H1 (cell line): ENCODE data around the gene SHLD3. TPM values are rescaled to one million over a fixed set of nuclear protein-coding genes. Genes with fewer than 3 reads are reported as not detected.
"Not testable (repeated sequence)": the region's sequence is repeated elsewhere in the genome, so short reads cannot be mapped to it uniquely, and the experiment has no call there.

Source experiments
- CTCF ChIA-PET: fragments of 300-600 bp; sonication (Branson Sonifier 250); formaldehyde crosslinking; loops from one replicate; lab custom pipeline; 2021; ENCODE audit not compliant: partially characterized antibody; lab: Charles Lee
- POLR2A ChIA-PET: fragments of 300-600 bp; sonication (Branson Sonifier 250); formaldehyde crosslinking; loops from one replicate; lab custom pipeline; 2021; ENCODE audit warnings: inconsistent platforms; ENCODE audit not compliant: partially characterized antibody; lab: Charles Lee
- DNase-seq, 2 experiments: peaks; one replicate each; pipeline versions ENCODE4 v3.0.0 to v3.0.0-alpha.2; 2010 to 2022; ENCODE audit warnings: low spot score in 2 of 2, low read depth in 1 of 2, mixed read lengths in 1 of 2
- FAIRE-seq: peaks from 2 replicates; lab custom pipeline; 2011; peaks lifted over from hg19 to GRCh38; lab: Jason Lieb, UNC
- H2AFZ ChIP-seq: 2 replicates; pipeline ENCODE4 v1.8.1; 2012; ENCODE audit warnings: low read length, inconsistent platforms
- H2AK5ac ChIP-seq: 2 replicates; pipeline ENCODE4 v1.6.1; 2013; ENCODE audit warnings: low read depth, low read length
- H2BK120ac ChIP-seq: replicated peaks from 2 replicates; pipeline ENCODE3; 2013; ENCODE audit warnings: low read depth, low read length, inconsistent platforms
- H2BK12ac ChIP-seq: 2 replicates; pipeline ENCODE4 v1.6.1; 2013; ENCODE audit warnings: low read depth, low read length
- H2BK15ac ChIP-seq: 2 replicates; pipeline ENCODE4 v1.6.1; 2013; ENCODE audit warnings: low read length
- H2BK20ac ChIP-seq: 2 replicates; pipeline ENCODE4 v1.6.1; 2013; ENCODE audit warnings: low read length
- H2BK5ac ChIP-seq: 2 replicates; pipeline ENCODE4 v1.6.1; 2013; ENCODE audit warnings: low read depth, low read length
- H3K14ac ChIP-seq: 2 replicates; pipeline ENCODE4 v1.6.1; 2013; ENCODE audit warnings: inconsistent platforms; ENCODE audit not compliant: insufficient read length
- H3K18ac ChIP-seq: 2 replicates; pipeline ENCODE4 v1.6.1; 2013; ENCODE audit warnings: low read length; ENCODE audit errors: extremely low read depth
- H3K23ac ChIP-seq: 2 replicates; pipeline ENCODE4 v1.6.1; 2013; ENCODE audit warnings: inconsistent platforms; ENCODE audit not compliant: insufficient read length
- H3K23me2 ChIP-seq: 2 replicates; pipeline ENCODE4 v1.6.1; 2013; ENCODE audit warnings: low read depth, low read length
- H3K27ac ChIP-seq: 2 replicates; pipeline ENCODE4 v1.6.1; 2011; ENCODE audit warnings: low read depth, low read length, inconsistent platforms
- H3K27me3 ChIP-seq, 4 experiments: replicated peaks in 1 of 4; 1 replicate in 1 of 4; 2 replicates in 3 of 4; pipeline versions ENCODE4 v1.6.1 to v1.8.1; 2011 to 2013; ENCODE audit warnings: low read length in 3 of 4, mild to moderate bottlenecking in 3 of 4, inconsistent platforms in 2 of 4, mixed read lengths in 2 of 4, moderate library complexity in 1 of 4; ENCODE audit not compliant: control insufficient read depth in 3 of 4, insufficient read depth in 3 of 4; ENCODE audit errors: extremely low read depth in 1 of 4
- H3K36me3 ChIP-seq, 4 experiments: 2 replicates each; pipeline versions ENCODE4 v1.6.1 to v1.8.1; 2011 to 2013; ENCODE audit warnings: mild to moderate bottlenecking in 4 of 4, low read length in 3 of 4, moderate library complexity in 2 of 4, control low read depth in 1 of 4, inconsistent platforms in 1 of 4; ENCODE audit not compliant: insufficient read depth in 4 of 4, control insufficient read depth in 2 of 4
- H3K4ac ChIP-seq: replicated peaks from 2 replicates; pipeline ENCODE3; 2013; ENCODE audit warnings: low read length, low read depth, mixed read lengths, inconsistent platforms; ENCODE audit not compliant: insufficient read length
- H3K4me1 ChIP-seq, 4 experiments: replicated peaks in 1 of 4; 1 replicate in 1 of 4; 2 replicates in 3 of 4; pipeline versions ENCODE4 v1.6.1 to v1.8.1; 2011 to 2013; ENCODE audit warnings: low read length in 3 of 4, inconsistent platforms in 2 of 4, mixed read lengths in 1 of 4; ENCODE audit not compliant: insufficient read depth in 4 of 4, control insufficient read depth in 3 of 4
- H3K4me2 ChIP-seq, 2 experiments: 2 replicates each; pipeline versions ENCODE4 v1.6.1 to v1.8.1; 2011 to 2013; ENCODE audit warnings: low read depth in 2 of 2, low read length in 2 of 2, control low read depth in 1 of 2, inconsistent platforms in 1 of 2, mild to moderate bottlenecking in 1 of 2; ENCODE audit not compliant: insufficient read depth in 1 of 2
- H3K4me3 ChIP-seq, 4 experiments: fragments of 200-600, 300-600 bp in 1 of 4; sonication (generic), shearing (Covaris generic), sonication (Bioruptor Twin) in 1 of 4; 2 replicates each; pipeline versions ENCODE4 v1.5.1 to v1.8.1; 2011 to 2016; ENCODE audit warnings: low read length in 4 of 4, low read depth in 3 of 4, control low read depth in 2 of 4, inconsistent platforms in 2 of 4, mild to moderate bottlenecking in 2 of 4, mixed read lengths in 1 of 4, moderate library complexity in 1 of 4; ENCODE audit not compliant: insufficient read depth in 2 of 4; ENCODE audit errors: extremely low read depth in 1 of 4
- H3K56ac ChIP-seq: replicated peaks from 2 replicates; pipeline ENCODE3; 2013; ENCODE audit warnings: low read depth, mild to moderate bottlenecking, mixed read lengths, low read length, inconsistent platforms; ENCODE audit not compliant: insufficient read length
- H3K79me1 ChIP-seq: 2 replicates; pipeline ENCODE4 v1.6.1; 2013; ENCODE audit warnings: low read depth, low read length, control low read depth
- H3K79me2 ChIP-seq, 2 experiments: 2 replicates each; pipeline versions ENCODE4 v1.6.1 to v1.8.1; 2012 to 2013; ENCODE audit warnings: low read length in 2 of 2, mild to moderate bottlenecking in 2 of 2, inconsistent platforms in 1 of 2; ENCODE audit not compliant: insufficient read depth in 2 of 2, control insufficient read depth in 1 of 2
- H3K9ac ChIP-seq, 4 experiments: replicated peaks in 1 of 4; 1 replicate in 1 of 4; 2 replicates in 3 of 4; pipeline versions ENCODE4 v1.6.1 to v1.8.1; 2011 to 2013; ENCODE audit warnings: low read depth in 3 of 4, low read length in 3 of 4, control low read depth in 2 of 4, mild to moderate bottlenecking in 2 of 4, moderate library complexity in 2 of 4, inconsistent platforms in 1 of 4; ENCODE audit errors: extremely low read depth in 1 of 4
- H3K9me3 ChIP-seq, 2 experiments: 2 replicates each; pipeline versions ENCODE4 v1.6.1 to v1.8.1; 2012 to 2013; ENCODE audit warnings: mild to moderate bottlenecking in 2 of 2, moderate library complexity in 2 of 2, control low read depth in 1 of 2, inconsistent platforms in 1 of 2, low read depth in 1 of 2, low read length in 1 of 2, mixed read lengths in 1 of 2; ENCODE audit not compliant: insufficient read depth in 2 of 2
- H4K20me1 ChIP-seq, 2 experiments: replicated peaks in 1 of 2; 2 replicates each; pipeline versions ENCODE3 to v1.8.1; 2011 to 2013; ENCODE audit warnings: inconsistent platforms in 2 of 2, low read length in 2 of 2, mild to moderate bottlenecking in 1 of 2; ENCODE audit not compliant: insufficient read depth in 2 of 2, control insufficient read depth in 1 of 2
- H4K5ac ChIP-seq: 2 replicates; pipeline ENCODE4 v1.6.1; 2013; ENCODE audit warnings: low read length, low read depth, mixed read lengths, inconsistent platforms; ENCODE audit not compliant: insufficient read length
- H4K8ac ChIP-seq: 2 replicates; pipeline ENCODE4 v1.8.0; 2013; ENCODE audit warnings: mild to moderate bottlenecking, moderate library complexity, low read length, inconsistent platforms; ENCODE audit not compliant: insufficient read depth; ENCODE audit errors: extremely low read depth
- H4K91ac ChIP-seq: replicated peaks from 2 replicates; pipeline ENCODE3; 2013; ENCODE audit warnings: low read length, mixed read lengths, inconsistent platforms; ENCODE audit not compliant: insufficient read length
- CHD1 ChIP-seq: IDR thresholded peaks from 2 replicates; pipeline ENCODE4 v1.6.1; 2012; ENCODE audit warnings: low read depth, low read length, improper control_type of control experiment
- GTF2F1 ChIP-seq: IDR thresholded peaks from 2 replicates; pipeline ENCODE4 v1.6.1; 2012; ENCODE audit warnings: low read depth, low read length, improper control_type of control experiment, borderline replicate concordance
- WGBS, 2 experiments: shearing (Covaris generic) in 1 of 2; methylation state at CpG; one replicate each; pipeline versions ENCODE4 v1.1.6 to v1.1.7; 2013 to 2015; ENCODE audit warnings: low lambda C conversion rate in 2 of 2, mixed read lengths in 2 of 2, inconsistent platforms in 1 of 2, low coverage in 1 of 2, missing lambda C conversion rate in 1 of 2; ENCODE audit not compliant: insufficient replicate concordance in 2 of 2, insufficient coverage in 1 of 2, insufficient read length in 1 of 2; ENCODE audit errors: extremely low coverage in 1 of 2, missing lambda C conversion rate in 1 of 2; 5-methylcytosine and 5-hydroxymethylcytosine counted together
- polyA plus RNA-seq, 7 experiments: library from polyadenylated mRNA; depleted of rRNA in 3 of 7; stranded (reverse) in 5 of 7; unstranded in 2 of 7; fragments of >200 nt in 5 of 7; fragments of 200-250 nt in 2 of 7; gene quantifications; 1 replicate in 5 of 7; 2 replicates in 1 of 7; 4 replicates in 1 of 7; pipeline versions ENCODE4 v1.2.1 to v1.2.3, GENCODE V29; 2011 to 2013; ENCODE audit warnings: missing spikeins in 2 of 7, mixed read lengths in 2 of 7
- small RNA-seq: library from polyadenylated mRNA; stranded (forward); fragments of <200 nt; extraction: miRNeasy Mini kit (QIAGEN cat#:217004); gene quantifications from one replicate; pipeline ENCODE3, GENCODE V24; 2013; ENCODE audit not compliant: insufficient read depth
- total RNA-seq: library from RNA; stranded (reverse); fragmentation: NEBNext Ultra II Directional; extraction: Animal tissue kit (Norgen Biotek cat#: 25700); gene quantifications from 2 replicates; pipeline ENCODE4 v1.2.1, GENCODE V29; 2021

Gene SHLD3
- total and polyA plus RNA-seq, 2 of the 8 experiments (the other 6 are each of a cell fraction or from before 2014, with no cell fraction given): 1.9 to 3.2 TPM

- no peak for TF ChIP-seq GTF2F1
- no peak for TF ChIP-seq CHD1
Measured at GRCh38 chr5:65674749-65675148, 49.9 kb downstream of the SHLD3 start (continued).

- H2BK120ac ChIP-seq, H3K4me2 ChIP-seq, H2BK5ac ChIP-seq, H3K79me2 ChIP-seq, H4K91ac ChIP-seq, H3K56ac ChIP-seq, H3K23ac ChIP-seq, H4K20me1 ChIP-seq, H2BK20ac ChIP-seq, DNase-seq, H4K5ac ChIP-seq, H3K18ac ChIP-seq, H3K27ac ChIP-seq, H3K9ac ChIP-seq, H2BK12ac ChIP-seq, H4K8ac ChIP-seq, H2BK15ac ChIP-seq, H3K9me3 ChIP-seq, POLR2A ChIA-PET, H3K4me1 ChIP-seq, FAIRE-seq, H3K23me2 ChIP-seq, H3K79me1 ChIP-seq, H3K27me3 ChIP-seq, H3K4ac ChIP-seq, H3K4me3 ChIP-seq, H2AFZ ChIP-seq, H3K14ac ChIP-seq, H2AK5ac ChIP-seq, H3K36me3 ChIP-seq: not testable (repeated sequence)
- 84% methylated on average over 3 of the region's 3 CpGs; no CpG with 5 or more reads in 1 of the 2 experiments for WGBS, 2 experiments
- CTCF ChIA-PET: interaction anchor here (7.8 kb wide), 1 partner anchor 11 kb away, joined by 43 read pairs; no protein-coding TSS in a partner anchor
Measured at GRCh38 chr5:65676056-65676455, 51.2 kb downstream of the SHLD3 start.

Small RNA genes within 50 kb of the gene (small RNA-seq; reads per million reads assigned to genes)
- not detected for gene RNU6-540P

Other genes with a start within 250 kb of the SHLD3 start
- gene ADAMTS6, start 143.1 kb upstream of the SHLD3 start, total RNA-seq: 1.7 and 2.4 TPM in 2 replicates
- 0.74 and 0.91 TPM in 2 replicates for gene ADAMTS6, start 143.1 kb upstream of the SHLD3 start, polyA plus RNA-seq (2011; rRNA removed)
- 41.4 and 50.9 TPM in 2 replicates for gene CENPK, start 61.9 kb upstream of the SHLD3 start, total RNA-seq
- 6.5 and 13.3 TPM in 2 replicates for gene CENPK, start 61.9 kb upstream of the SHLD3 start, polyA plus RNA-seq (2011; rRNA removed)
- 34.0 and 35.7 TPM in 2 replicates for gene PPWD1, start 61.7 kb upstream of the SHLD3 start, total RNA-seq
- gene PPWD1, start 61.7 kb upstream of the SHLD3 start, polyA plus RNA-seq (2011; rRNA removed): 4.0 and 5.0 TPM in 2 replicates
- 11.7 and 13.6 TPM in 2 replicates for gene TRIM23, start 694 bp upstream of the SHLD3 start, total RNA-seq
- gene TRIM23, start 694 bp upstream of the SHLD3 start, polyA plus RNA-seq (2011; rRNA removed): 2.5 and 4.0 TPM in 2 replicates
- 16.8 and 16.9 TPM in 2 replicates for gene TRAPPC13, start within 50 bp of the SHLD3 start, total RNA-seq
- 2.4 and 6.3 TPM in 2 replicates for gene TRAPPC13, start within 50 bp of the SHLD3 start, polyA plus RNA-seq (2011; rRNA removed)
- 17.8 and 18.7 TPM in 2 replicates for gene SGTB, start 97.1 kb downstream of the SHLD3 start, total RNA-seq
- 2.1 and 2.2 TPM in 2 replicates for gene SGTB, start 97.1 kb downstream of the SHLD3 start, polyA plus RNA-seq (2011; rRNA removed)
- 186 and 192 TPM in 2 replicates for gene NLN, start 97.2 kb downstream of the SHLD3 start, total RNA-seq
- gene NLN, start 97.2 kb downstream of the SHLD3 start, polyA plus RNA-seq (2011; rRNA removed): 40.3 and 46.7 TPM in 2 replicates